ENCODE data around the gene NFIB. TPM values are rescaled to one million over a fixed set of nuclear protein-coding genes. Genes with fewer than 3 reads are reported as not detected.

NFIB gene
- total RNA-seq, 2 experiments from 2014 or later: not detected

DNA sequence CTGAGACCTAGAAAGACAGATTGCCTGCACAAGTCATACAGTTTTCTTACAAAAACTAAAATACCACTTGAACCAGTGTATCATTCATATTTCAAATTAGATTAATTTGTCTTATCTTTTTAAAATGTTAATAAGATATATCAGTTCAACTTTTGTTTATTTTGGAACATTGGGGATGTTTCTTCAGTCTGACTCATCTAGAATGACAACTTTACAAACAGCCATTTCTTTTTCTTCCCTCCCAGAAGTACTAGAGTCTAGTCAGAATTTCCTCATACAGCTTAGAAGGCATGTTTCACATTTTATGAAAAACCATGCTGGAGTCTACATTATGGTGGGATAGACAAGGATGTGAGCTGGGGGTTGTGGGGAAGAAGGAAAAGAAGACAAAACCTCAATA is 262.5 kb downstream of the NFIB start:
- Mint-ChIP-seq H3K36me3 (ENCODE audit: low read depth) (no peaks in the 10 kb centered on the region), H3K27ac (no peak overlapping the region), H3K9me3 (peaks cover 2% of the 10 kb centered on the region), H3K27me3 (no peaks in the 10 kb centered on the region), H3K4me1 (ENCODE audit: low read depth) (no peaks in the 10 kb centered on the region), H3K4me3 (no peak overlapping the region)
- ChIA-PET CTCF (no interaction called here), POLR2A (no interaction called here)
- TF ChIP-seq, protein P1, sequence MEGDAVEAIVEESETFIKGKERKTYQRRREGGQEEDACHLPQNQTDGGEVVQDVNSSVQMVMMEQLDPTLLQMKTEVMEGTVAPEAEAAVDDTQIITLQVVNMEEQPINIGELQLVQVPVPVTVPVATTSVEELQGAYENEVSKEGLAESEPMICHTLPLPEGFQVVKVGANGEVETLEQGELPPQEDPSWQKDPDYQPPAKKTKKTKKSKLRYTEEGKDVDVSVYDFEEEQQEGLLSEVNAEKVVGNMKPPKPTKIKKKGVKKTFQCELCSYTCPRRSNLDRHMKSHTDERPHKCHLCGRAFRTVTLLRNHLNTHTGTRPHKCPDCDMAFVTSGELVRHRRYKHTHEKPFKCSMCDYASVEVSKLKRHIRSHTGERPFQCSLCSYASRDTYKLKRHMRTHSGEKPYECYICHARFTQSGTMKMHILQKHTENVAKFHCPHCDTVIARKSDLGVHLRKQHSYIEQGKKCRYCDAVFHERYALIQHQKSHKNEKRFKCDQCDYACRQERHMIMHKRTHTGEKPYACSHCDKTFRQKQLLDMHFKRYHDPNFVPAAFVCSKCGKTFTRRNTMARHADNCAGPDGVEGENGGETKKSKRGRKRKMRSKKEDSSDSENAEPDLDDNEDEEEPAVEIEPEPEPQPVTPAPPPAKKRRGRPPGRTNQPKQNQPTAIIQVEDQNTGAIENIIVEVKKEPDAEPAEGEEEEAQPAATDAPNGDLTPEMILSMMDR (IDR thresholded peaks at IDR 0.05): no peak
- intact Hi-C loops (cut with micrococcal nuclease): no loop called here
- DNase-seq (no peak), ATAC-seq (no peak)

DNA sequence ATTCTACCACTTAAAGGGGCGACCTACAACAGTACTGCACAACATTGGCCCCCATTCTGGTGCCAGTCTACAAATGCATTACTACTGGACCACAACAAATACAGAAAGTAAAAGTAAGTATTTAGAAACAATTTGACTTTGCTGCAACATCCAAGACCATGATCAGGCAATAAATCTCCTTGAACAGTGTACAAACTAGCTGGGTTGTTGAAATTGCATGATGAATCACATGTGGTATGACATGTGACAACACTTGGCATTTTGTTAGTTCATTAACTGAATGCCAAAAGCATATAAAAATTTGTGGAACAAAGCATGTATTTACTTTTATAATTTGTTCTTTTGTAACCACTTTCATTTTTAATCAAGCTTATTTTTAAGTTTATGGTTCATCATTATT is 270.5 kb downstream of the NFIB start:
- Mint-ChIP-seq H3K27ac (no peak overlapping the region), H3K36me3 (ENCODE audit: low read depth) (no peaks in the 10 kb centered on the region), H3K27me3 (no peaks in the 10 kb centered on the region), H3K4me1 (ENCODE audit: low read depth) (no peaks in the 10 kb centered on the region), H3K4me3 (no peak overlapping the region), H3K9me3 (peaks cover 2% of the 10 kb centered on the region)
- TF ChIP-seq, protein P1 (IDR thresholded peaks at IDR 0.05): no peak
- DNase-seq: no peak
- ATAC-seq: no peak
- ChIA-PET CTCF (no interaction called here), POLR2A (no interaction called here)
- intact Hi-C loops (cut with micrococcal nuclease): no loop called here

DNA sequence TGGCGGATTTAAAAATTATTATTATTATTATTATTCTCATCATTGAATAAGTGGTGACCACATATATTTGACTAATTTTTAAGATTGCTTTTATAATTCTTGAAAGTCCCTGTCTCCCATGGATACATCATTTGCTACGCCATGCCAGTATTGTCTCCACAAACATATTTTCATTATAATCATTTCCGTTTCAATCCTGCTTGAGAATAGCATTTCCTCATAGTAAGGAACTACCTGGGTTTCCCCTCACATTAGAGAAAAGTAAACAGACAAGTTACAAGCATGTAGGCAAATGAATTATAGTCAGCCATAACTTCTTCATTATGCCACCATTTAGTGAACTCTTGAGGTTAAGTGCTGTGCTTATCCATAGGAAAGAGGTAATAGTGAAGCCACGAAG is 276.6 kb downstream of the NFIB start:
- intact Hi-C loops (cut with micrococcal nuclease): no loop called here
- peaks cover 5% of the 10 kb centered on the region for H3K9me3 Mint-ChIP-seq
- H3K36me3 Mint-ChIP-seq (ENCODE audit: low read depth): no peaks in the 10 kb centered on the region
- TF ChIP-seq, protein P1 (IDR thresholded peaks at IDR 0.05): no peak
- H3K27me3 Mint-ChIP-seq: no peaks in the 10 kb centered on the region
- H3K4me1 Mint-ChIP-seq (ENCODE audit: low read depth): no peaks in the 10 kb centered on the region
- DNase-seq: no peak
- ATAC-seq: no peak
- ChIA-PET CTCF (no interaction called here), POLR2A (no interaction called here)
- no peak overlapping the region for H3K27ac Mint-ChIP-seq
- no peak overlapping the region for H3K4me3 Mint-ChIP-seq

DNA sequence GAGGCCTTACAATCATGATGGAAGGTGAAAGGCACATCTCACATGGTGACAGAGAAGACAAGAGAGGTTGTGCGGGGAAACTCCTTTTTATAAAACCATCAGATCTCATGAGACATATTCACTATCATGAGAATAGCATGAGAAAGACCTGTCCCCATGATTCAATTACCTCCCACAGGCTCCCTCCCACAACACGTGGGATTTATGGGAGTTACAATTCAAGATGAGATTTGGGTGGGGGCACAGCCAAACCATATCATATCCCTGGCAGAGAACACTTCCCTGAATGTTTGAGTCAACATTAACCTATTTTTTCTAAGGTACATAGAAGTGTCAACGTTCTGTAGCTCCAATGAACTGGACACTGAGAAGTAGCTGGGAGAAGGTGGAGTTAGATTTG is 280.9 kb downstream of the NFIB start:
- DNase-seq (no peak), ATAC-seq (no peak)
- intact Hi-C loops (cut with micrococcal nuclease): no loop called here
- no peaks in the 10 kb centered on the region for H3K36me3 Mint-ChIP-seq (ENCODE audit: low read depth)
- no peaks in the 10 kb centered on the region for H3K4me1 Mint-ChIP-seq (ENCODE audit: low read depth)
- ChIA-PET CTCF (no interaction called here), POLR2A (no interaction called here)
- TF ChIP-seq, protein P1 (IDR thresholded peaks at IDR 0.05): no peak
- peaks cover 5% of the 10 kb centered on the region for H3K9me3 Mint-ChIP-seq
- H3K27me3 Mint-ChIP-seq: peaks cover 2% of the 10 kb centered on the region
- H3K27ac Mint-ChIP-seq: no peak overlapping the region
- no peak overlapping the region for H3K4me3 Mint-ChIP-seq
